SHP77 (cell line): ENCODE measurements around the gene GATAD2B.
A peak's percentile ranks its signal among the peaks of the same experiment; 100 is the strongest.

Source experiments
- DNase-seq, 2 experiments: peaks; one replicate each; lab custom pipeline; 2025; lab: John Stamatoyannopoulos, UW

The GATAD2B gene

DNA sequence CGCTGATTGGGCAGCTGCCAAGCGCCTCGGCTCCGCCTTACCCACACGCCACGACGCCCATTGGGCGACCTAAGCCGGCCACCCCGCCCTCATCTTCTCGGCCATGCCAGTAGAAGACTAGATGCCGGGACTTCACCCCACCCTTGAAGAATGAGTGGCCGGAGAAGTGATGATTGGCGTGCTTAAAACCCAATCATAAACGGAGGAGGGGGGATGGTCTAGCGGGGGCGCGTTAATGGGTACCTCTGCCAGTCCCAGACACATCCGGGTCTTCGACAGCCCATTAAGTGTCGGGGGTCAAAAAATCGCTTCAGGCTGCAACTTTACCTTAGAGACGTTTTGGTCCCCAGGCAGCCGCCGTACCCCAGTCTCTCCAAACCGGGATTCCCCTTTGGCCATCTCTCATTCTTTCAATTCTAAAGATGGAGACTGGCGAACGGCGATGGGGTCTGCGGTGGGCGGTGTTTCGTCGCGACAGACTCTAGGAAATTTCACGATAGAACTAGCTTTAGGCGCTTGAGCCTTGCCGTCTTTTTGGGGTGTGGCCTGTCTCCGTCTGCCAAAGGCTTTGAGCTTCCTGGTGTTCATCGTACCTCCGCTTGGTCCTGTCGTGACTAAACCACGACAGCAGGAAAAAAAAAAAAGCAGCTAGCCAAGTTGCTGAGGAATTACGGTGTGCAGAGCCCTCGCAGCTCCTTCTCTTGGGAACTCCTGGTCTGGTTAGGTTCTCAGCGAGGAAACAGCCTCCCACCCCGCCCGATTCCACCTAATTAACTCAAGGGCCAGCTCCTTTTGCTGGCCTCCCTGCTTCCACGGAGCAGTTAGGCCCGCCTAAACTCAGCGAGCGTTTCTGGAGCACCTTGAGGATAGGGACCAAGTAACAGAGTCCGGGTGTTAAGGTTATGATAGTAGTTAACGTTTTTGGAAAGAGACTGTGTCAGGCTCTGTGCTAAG is at the start of gene GATAD2B:
TSS of gene GATAD2B (minus strand) at position 1 of the 954 bp plus-strand sequence. CDS start 94,625 bp downstream, outside the sequence.
- peak; percentile 100 for DNase-seq

DNA sequence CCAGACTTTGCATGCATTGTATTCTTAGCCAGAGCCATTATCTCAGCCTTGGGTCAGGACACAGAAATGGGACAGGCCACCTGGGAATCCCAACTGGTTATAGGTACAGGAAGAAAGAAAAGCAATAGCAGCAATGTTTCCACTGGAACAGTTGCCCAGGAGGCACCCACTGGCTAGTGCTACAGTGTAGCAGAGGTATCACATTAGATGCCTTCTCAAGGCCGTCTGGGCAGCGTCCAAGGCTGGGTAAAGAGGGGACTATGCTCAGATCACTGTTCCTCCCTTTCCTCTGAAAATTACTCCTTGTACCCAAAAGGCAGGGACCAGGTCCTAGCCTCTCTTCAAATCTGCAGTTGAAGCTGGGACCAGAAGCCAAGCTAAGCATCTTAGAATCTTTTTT is 47.6 kb upstream of the GATAD2B start:
- no peak for DNase-seq

DNA sequence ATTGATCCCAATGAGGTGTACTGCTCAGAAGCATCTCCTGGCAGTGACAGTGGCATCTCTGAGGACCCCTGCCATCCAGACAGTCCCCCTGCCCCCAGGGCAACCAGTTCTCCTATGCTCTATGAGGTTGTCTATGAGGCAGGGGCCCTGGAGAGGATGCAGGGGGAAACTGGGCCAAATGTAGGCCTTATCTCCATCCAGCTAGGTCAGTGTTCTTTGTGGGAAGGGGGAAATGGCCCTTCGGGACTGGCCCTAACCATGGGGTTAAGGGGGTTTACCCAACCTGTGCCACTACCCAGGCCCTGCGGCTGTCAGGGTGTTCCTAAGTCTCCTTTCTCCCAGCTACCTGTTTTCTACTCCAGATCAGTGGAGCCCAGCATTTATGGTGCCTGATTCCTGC is 46.2 kb upstream of the GATAD2B start:
- no peak for DNase-seq

DNA sequence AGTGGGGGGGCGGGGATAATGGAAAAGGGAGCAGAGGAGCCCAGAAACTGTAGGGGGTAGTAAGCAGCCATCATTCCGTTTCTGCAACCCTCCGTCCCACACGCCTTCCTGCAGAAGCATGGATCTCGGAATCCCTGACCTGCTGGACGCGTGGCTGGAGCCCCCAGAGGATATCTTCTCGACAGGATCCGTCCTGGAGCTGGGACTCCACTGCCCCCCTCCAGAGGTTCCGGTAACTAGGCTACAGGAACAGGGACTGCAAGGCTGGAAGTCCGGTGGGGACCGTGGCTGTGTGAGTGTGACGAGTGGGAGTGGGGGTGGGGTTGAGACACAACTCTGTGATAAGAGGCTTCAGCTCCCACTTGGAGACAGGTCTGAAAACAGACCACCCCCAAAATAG is 45.6 kb upstream of the GATAD2B start:
- DNase-seq = no peak

DNA sequence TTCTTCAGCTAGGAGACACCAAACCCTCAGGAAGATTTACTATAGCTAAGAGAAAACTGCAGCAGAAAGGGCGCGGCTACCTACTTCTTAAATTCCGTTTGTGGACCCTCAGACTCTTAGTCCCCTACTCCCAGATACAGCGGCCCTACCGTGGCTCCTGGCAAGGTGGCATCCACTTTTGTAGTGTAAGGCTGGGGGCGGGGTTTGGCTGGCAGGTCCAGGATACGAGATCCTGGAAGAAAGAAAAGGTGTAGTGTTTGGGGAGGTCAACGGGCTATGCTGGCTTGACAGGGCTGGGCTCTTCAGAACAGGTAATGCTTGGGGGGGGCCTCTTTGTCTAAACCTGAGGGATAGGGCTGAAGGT is 45.2 kb upstream of the GATAD2B start:
- peak in 1 of 2 experiments; percentile 47 for DNase-seq

DNA sequence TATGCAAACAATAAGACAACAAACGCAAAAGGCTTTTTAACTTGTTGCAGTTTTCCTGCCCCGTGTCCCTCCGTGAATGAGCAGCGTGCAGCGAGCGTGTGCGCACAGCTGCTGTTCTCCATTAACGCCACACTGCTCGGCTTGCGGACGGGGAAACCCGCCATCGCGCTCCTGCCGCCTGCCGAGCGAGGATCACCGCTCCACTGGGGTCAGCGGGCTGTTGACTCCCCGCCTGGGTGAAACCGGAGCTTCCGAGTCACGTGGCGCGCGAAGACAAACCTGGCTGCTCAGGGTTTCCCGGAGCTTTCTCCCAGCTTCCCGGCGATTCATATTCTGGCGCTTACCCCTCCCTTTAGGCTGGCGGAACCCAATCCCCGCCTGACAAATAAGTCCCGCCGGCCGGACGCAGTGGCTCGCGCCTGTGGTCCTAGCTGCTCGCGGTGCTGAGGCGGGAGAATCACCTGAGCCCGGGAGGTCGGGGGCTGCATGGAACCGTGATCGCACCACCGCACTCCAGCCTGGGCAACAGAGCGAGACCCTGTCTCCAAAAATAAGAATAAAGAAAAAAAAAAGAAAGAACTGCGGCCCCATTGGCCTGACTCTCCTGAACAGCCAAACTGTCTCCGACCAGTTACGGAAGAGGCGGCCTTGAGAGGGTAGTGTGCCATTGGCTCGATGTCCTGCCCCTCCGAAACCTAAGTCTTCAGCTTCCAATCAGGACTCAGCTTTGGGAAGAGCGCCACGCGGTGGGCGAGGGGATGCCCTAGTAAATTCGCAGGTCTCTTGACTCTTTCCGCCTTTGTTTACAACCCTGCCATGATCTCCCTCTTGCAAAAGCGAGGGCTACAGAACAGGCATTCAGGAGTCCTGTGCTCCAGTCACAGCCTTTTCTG is 44.6 kb upstream of the GATAD2B start, which contains the start of gene CREB3L4:
TSS of gene CREB3L4 (plus strand) at position 796 of the 893 bp plus-strand sequence. CDS start 624 bp downstream, outside the sequence.
- DNase-seq = peak; percentile 99

DNA sequence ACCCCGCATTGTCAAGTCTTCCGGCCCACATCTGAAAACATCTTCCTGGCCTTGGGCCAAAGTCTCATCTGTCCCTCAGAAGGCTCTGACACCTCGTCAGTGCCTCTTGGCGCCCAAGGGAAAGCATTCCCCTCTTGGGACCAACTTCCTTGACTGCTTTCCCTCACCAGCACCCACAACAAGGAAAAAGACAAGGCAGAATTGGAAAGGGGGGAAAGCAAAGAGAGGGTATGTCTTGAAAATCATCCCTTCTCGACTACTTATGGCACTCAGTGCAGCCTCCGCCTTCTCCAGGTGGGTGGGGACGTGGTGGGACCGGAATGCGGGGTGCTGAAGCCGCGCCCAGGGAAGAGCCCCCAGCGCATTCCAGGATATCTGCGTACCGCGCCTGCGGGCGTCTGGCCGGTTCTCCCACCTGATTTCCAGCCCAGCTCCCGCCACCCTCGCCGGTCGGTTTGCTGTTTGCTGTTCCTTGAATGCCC is 41.1 kb upstream of the GATAD2B start:
- DNase-seq = peak; percentile 53 to 67

DNA sequence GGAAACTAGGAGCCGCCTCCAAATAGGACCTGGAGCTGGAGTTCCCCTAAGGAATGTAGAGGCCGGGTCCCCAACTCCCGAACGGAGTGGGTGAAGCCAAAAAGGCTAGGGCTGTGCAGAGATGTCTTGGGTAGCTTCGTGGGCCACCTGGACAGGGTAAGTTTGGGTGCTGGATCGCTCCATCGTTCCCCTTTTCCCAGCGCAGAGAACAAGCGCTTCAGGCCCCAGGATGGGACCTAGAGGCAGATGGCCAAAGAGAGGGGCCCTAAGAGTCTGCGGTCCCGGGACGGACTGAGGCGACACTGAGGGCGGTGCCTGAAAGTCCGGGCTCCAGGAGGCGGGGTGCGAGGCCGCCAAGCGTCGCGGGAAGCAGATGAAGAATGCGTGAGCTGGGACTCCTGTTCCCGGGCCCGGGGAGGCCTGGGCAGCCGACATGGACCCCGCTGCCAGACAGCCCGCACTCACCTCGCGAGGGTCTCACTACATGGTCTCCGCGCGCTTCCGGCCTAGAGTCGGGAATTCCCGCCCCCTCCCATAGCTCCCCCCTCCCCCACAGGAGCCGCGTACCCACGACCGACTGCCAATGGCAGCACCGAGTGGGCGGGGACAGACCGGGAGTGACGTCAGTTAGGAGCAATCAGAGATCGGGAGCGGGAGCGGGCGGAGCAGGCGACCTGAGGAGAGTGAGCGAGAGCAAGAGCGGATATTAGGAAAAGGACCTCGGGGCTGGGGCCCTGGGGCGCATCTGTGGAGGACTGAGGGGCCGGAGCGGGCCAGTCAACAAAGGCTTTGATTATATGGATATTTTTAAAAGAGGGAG is 40.5 kb upstream of the GATAD2B start, which contains the start of gene SLC39A1:
TSS of gene SLC39A1 (minus strand) at position 508 of the 820 bp plus-strand sequence. CDS start 822 bp downstream, outside the sequence.
- peak; percentile 99 to 100 for DNase-seq

DNA sequence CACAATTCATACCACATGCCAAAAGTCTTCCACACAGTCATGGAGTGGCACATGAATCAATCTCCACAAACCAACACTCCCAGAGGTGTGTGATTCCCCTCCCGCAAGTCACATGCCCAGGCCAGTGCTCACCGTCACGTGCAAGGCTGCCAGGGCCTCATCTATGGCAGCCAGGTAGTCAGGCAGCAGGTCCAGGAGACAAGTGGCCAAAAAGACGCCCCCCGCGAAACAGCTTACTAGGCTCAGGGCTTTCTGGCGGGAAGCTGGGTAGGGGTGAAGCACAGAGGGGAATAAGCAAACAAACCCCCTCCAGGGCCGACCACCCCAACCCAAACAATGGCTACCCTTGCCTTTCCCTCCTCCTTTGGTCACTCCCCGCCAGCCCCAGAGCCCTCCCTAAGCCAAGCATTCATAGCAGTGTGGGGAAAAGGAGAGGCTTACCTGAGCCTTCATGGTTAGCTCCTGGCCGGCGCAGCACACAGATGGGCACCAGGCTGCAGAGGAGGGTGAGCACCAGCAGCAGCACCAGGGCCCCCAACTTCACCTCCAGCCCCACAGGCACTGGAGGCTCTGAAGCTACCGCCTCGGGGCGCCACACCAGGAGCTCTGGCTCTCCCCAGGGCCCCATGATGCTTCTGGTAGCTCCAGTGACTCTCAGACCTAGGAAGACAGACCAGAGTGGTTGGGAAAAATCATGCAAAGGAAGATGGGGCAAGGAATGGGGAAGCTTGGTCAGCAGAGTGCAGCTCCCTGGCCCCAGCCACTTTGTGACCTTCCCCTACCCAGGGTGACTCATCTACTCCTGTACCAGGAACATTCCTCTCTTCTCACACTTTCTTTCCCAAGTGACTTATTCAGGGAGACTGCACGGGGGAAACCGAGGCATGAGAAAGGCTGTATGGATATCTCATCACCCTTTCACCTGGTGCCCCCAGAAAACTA is 39.6 kb upstream of the GATAD2B start:
- peak in 1 of 2 experiments; percentile 18 for DNase-seq

DNA sequence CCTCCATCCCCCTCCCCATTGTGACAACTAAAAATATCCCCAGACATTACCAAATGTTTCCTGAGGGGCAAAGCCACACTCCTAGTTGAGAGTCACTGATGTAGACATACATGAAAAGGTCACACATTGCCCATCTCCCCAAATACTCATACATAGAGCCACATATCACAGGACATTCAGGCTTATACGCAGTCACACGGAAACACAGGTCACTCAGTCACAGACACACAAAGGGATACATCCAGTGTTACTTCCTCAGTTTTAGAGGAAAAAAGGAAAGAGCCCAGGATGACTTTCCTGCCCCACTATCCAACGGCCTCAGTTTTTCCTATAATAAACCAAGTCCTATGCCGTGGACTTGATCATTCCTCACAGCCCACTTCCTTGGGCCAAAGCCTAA is 38.6 kb upstream of the GATAD2B start:
- DNase-seq = no peak

DNA sequence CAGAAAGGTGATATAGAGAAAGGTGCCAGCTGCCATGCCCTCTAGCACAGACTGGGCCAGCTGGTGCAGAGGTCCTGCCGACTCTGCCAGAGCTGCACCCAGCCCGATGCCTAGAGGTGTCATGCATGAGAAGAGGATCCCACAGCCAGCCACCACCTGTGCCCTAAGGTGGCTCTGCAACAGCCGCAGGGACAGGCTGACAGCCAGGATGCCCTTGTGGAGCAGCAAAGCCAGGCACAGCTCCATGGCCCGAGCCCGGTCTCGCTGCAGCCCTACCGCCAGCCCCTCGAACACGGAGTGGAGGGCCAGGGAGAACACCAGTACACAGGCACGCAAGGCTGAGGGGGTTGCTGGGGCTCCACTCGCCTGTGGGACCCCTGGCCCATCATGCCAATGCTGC is 37.4 kb upstream of the GATAD2B start:
- DNase-seq = no peak

DNA sequence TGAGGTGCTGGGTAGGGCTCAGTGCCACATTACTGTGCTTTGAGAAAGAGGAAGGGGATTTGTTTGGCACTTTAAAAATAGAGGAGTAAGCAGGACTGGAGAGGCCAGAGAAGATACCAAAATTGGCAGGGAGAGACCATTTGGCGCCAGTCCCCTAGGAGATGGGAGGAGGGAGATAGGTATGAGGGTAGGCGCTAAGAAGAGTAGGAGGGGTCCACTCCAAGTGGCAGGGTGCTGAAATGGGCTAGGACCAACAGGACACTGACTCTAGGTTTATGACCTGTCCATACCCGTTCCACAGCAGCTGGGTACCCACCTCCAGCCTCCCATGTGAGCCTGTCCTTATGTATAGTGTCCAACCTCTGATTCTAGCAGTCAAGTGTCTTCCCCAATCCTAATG is 36.7 kb upstream of the GATAD2B start:
- no peak for DNase-seq

DNA sequence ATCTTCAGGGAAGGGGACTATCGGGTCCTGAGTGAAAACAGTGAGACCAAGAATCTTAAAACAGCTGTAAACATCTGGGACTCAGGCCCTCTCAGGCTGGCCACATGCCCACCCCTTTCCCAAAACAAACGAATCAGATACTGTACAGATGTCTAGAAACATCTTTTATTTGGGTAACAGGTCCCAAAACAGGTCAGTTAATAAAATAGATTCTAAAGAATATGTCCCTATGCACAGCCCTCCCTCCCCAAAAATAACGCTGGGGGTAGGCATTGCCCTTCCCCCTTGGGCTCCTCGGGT is 36.1 kb upstream of the GATAD2B start:
- DNase-seq = no peak

DNA sequence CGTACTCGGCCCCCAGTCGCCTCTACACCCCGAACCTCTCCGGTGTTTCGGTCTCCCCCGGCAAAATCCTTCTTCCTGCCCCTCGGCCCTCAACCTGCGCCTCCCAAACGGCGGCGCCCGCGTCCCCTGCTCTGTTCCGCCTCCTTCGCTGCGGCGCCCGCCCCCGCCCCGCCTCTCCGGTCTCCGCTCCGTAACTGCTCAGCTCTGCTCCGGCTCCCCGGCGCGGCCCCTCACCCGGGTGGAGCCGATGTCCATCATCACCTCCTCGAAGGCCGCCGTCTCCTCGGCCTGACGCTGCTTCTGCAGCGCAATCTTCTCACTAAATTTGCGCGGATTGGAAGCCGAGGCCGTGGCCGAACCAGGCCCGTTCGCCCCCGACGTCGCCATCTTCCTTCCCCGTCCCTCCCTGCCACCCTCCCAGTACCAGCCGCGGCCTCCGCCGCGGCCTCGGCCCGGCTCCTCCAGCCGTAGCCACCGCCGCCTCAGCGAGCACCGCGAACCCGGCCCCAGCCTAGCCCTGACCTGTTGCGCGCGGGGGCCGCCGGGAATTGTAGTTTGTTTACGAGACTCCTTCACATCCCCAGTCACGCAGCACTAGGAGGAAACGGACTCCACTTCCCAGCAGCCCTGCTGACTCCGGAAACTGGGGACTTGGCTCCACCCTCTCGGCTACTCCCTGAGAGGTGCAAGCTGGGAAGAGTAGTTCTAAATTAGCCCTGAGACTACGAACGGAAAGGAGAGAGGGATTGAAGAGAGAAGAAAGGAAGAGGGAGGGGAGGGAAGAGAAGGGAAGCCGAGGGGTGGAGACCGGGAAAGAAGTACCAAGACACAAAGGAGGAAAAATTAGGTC is 35.6 kb upstream of the GATAD2B start, which contains the start of gene CRTC2:
TSS of gene CRTC2 (minus strand) at position 502 of the 850 bp plus-strand sequence. CDS start at position 387, 115 bp downstream.
- peak; percentile 100 for DNase-seq

DNA sequence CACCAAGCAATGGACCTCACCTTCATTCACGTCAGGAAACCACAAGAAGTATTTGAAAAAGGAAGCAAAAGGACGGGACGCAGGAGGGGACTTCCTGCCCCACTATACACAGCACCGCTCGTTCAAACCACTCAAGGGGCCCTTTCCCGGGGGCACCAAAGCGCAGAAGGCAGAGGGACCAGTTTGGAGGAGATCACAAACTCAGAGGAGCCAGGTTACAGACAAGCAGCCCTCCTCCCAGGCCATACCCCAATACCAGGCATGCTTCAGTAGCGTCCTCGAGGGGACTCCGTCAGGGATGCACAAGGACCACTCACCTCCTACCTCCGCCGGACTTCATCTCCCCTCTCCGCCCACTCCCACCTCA is 35.0 kb upstream of the GATAD2B start:
- DNase-seq = peak in 1 of 2 experiments; percentile 57

DNA sequence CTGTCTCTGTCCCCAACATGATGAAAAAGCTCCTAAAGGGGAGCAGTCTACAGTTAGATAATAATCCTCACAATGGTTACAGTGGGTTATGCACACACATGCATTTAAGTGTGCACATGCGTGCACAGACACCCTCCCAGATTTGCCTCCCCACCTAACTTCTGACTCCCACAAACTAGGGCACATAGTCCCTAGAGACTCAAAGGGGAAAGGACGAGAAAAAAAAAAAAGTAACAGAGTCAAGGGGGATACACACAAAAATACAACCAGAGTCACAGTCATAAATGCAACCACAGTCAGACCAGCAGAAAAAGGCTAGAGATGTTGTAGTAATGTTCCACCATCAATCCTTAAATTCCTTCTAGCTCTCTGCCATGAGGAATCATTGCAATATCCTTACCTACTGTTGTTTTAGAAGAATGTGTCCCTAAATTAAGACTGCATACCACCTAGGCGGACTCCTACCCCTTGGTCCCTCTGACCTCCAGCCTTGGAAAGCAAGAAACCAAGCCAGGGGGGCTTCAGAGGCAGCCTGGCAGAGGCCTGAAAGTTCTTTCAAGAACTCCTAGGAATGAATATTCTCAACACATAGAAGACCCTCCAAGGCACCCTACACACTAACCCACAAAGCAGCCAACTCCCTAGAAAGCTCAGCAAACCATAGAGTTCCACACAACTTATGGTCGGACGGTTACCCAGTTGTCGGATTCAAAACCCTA is 34.4 kb upstream of the GATAD2B start:
- no peak for DNase-seq

DNA sequence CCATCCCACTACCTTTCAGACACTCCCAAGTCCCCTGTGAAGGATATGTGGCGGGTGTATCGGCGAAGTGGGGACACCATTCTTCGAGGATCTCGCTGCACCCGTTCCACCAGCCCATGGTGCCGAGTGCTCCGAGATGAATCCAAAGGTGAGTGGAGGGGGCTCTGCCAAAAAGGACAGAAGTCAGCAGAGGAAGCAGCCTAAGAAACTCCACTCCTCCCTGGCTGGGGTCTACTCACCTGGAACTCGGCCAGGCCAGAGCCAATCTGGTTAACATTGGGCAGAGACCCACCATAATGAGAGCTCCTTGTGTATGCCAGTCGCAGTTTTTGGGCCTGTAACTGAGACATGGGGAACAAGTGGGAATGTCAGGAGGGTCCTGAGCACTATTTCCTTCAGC is 32.1 kb upstream of the GATAD2B start:
- DNase-seq = no peak

DNA sequence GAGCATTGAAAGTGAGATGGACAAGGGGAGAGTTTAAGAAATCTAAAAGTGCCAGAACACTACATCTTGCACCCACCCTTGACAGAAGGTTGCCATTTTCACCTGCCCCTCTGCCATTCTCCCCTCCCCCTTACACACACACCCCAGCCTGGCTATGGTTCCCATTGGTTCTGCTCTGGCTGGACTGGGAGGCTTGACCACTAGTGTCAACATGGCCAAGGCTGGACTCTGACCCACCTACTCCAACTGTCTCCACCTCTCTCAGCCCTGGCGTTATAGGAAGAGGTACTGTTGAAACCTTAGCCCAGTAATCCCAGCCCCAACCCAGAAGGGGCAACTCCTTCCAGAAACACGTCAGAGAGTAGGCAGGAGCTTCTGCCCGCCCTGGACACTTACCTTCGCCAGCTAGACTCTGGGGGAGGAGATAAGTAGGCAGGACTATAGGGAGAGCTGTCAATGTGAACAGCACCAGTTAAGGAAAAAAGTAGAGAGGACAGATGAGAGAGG is 31.1 kb upstream of the GATAD2B start:
- no peak for DNase-seq
